ENCODE measurements around the gene B4GALNT4. TPM values are rescaled to one million over a fixed set of nuclear protein-coding genes. Genes with fewer than 3 reads are reported as not detected.

The B4GALNT4 gene
- total RNA-seq, 6 experiments from 2014 or later, result 6.4 to 12.1 (median 8.4) TPM

DNA sequence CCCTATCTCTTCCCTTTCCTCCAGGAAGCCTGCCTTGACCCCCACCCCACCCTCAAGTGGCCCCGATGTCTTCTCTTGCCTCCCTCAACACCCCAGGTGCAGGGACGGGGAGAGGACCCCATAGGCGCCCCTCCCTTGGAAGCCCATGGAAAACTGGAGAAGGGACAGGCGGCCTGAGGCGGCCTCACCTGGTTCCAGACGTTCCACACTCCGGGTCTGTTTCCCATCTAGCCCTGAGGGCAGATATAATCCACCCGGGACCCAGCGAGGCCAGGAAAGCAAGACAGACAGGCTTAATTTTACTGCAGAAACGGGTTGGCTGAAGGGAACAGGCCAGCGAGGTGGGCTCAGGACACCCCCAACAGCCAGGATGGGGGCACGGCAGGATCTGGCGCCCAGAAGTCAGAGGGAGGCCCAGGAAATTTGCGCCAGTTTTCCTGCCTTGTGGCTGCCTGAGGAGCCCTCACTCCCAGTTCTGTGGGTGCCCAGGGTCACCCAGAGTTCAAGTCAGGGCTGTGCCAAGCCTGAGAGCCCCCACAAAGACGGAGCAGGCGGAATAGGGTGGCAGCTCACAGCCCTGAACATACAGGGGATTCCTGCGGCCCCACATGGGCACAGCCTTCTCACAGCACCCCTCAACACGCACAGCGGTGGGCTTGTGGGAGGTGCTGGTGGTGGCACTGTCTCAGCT lies 48.5 kb downstream of the B4GALNT4 start:
- no peak overlapping the region for H3K27ac Mint-ChIP-seq
- no peak for TF ChIP-seq CTCF (IDR thresholded peaks at IDR 0.05)
- no peaks in the 10 kb centered on the region for H3K36me3 Mint-ChIP-seq (ENCODE audit: low read depth)
- peaks cover 4% of the 10 kb centered on the region for H3K27me3 Mint-ChIP-seq (ENCODE audit: insufficient read depth)
- no peaks in the 10 kb centered on the region for H3K9me3 Mint-ChIP-seq
- DNase-seq, result no peak
- H3K4me3 Mint-ChIP-seq, result 0 out of 2 replicates have a peak overlapping the region, but pooled peaks have one; percentile 34
- peaks cover 12% of the 10 kb centered on the region for H3K4me1 Mint-ChIP-seq (ENCODE audit: low read depth)

GRCh38 chr11:418343-419247 lies 49.3 kb downstream of the B4GALNT4 start:
- no peak for TF ChIP-seq CTCF (IDR thresholded peaks at IDR 0.05)
- Mint-ChIP-seq H3K9me3 (no peaks in the 10 kb centered on the region), H3K4me1 (ENCODE audit: low read depth) (peaks cover 12% of the 10 kb centered on the region), H3K27me3 (ENCODE audit: insufficient read depth) (peaks cover 4% of the 10 kb centered on the region), H3K27ac (no peak overlapping the region), H3K36me3 (ENCODE audit: low read depth) (no peaks in the 10 kb centered on the region), H3K4me3 (no peak overlapping the region)
- no peak for DNase-seq

- Mint-ChIP-seq H3K36me3 (ENCODE audit: low read depth) (no peaks in the 10 kb centered on the region), H3K9me3 (no peaks in the 10 kb centered on the region), H3K4me3 (no peak overlapping the region), H3K27ac (no peak overlapping the region), H3K27me3 (ENCODE audit: insufficient read depth) (peaks cover 4% of the 10 kb centered on the region), H3K4me1 (ENCODE audit: low read depth) (peaks cover 12% of the 10 kb centered on the region)
- TF ChIP-seq CTCF (IDR thresholded peaks at IDR 0.05), result no peak
- no peak for DNase-seq
These were observed 50.1 kb downstream of the B4GALNT4 start for GRCh38 chr11:419248-420005.

GRCh38 chr11:420054-420910 lies 51.0 kb downstream of the B4GALNT4 start:
- no peak for TF ChIP-seq CTCF (IDR thresholded peaks at IDR 0.05)
- no peak overlapping the region for H3K4me3 Mint-ChIP-seq
- DNase-seq, result no peak
- H3K27me3 Mint-ChIP-seq (ENCODE audit: insufficient read depth), result peaks cover 4% of the 10 kb centered on the region
- no peaks in the 10 kb centered on the region for H3K36me3 Mint-ChIP-seq (ENCODE audit: low read depth)
- no peak overlapping the region for H3K27ac Mint-ChIP-seq
- H3K9me3 Mint-ChIP-seq, result no peaks in the 10 kb centered on the region
- H3K4me1 Mint-ChIP-seq (ENCODE audit: low read depth), result peaks cover 4% of the 10 kb centered on the region

DNA sequence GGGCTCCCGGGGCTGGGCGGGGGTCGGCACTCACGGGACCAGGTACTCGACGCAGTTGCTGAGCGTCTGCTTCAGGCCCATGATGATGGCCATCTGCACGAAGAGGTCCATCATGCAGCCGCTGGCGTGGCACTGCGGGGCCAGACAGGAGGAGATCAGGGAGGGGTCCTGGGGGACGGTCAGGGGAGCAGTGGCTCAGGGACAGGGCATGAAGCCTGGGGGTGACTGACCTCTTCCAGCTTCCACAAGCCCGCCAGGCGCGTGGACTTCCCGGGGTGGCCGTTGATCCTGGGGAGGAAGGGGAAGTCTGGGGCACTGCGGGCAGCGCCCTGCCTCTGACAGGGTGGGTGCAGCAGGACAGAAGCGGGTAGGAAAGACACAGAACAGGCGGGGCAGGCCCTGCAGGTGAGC lies 51.6 kb downstream of the B4GALNT4 start:
- Mint-ChIP-seq H3K9me3 (no peaks in the 10 kb centered on the region), H3K36me3 (ENCODE audit: low read depth) (no peaks in the 10 kb centered on the region), H3K27me3 (ENCODE audit: insufficient read depth) (peaks cover 7% of the 10 kb centered on the region), H3K4me3 (no peak overlapping the region), H3K4me1 (ENCODE audit: low read depth) (no peaks in the 10 kb centered on the region; the same call in 1 of the 2 replicates), H3K27ac (no peak overlapping the region)
- TF ChIP-seq CTCF (IDR thresholded peaks at IDR 0.05), result no peak
- no peak for DNase-seq

Data from HFFc6 (cell line).